Loucy (cell line): ENCODE results near the gene PLXNB1.

Experiments used
- EZH2phosphoT487 ChIP-seq: fragments of 200-600 bp; IDR thresholded peaks from 2 replicates; pipeline ENCODE4 v1.6.1; 2018; ENCODE audit warnings: antibody characterized with exemption, mild to moderate bottlenecking, moderate library complexity, borderline replicate concordance
- TF ChIP-seq, protein P1 (sequence below): fragments of 200-600 bp; sonication (generic); conservative IDR thresholded peaks from 2 replicates; pipeline ENCODE4 v1.5.1; 2014; ENCODE audit warnings: mild to moderate bottlenecking, antibody characterized with exemption, low read length

DNA sequence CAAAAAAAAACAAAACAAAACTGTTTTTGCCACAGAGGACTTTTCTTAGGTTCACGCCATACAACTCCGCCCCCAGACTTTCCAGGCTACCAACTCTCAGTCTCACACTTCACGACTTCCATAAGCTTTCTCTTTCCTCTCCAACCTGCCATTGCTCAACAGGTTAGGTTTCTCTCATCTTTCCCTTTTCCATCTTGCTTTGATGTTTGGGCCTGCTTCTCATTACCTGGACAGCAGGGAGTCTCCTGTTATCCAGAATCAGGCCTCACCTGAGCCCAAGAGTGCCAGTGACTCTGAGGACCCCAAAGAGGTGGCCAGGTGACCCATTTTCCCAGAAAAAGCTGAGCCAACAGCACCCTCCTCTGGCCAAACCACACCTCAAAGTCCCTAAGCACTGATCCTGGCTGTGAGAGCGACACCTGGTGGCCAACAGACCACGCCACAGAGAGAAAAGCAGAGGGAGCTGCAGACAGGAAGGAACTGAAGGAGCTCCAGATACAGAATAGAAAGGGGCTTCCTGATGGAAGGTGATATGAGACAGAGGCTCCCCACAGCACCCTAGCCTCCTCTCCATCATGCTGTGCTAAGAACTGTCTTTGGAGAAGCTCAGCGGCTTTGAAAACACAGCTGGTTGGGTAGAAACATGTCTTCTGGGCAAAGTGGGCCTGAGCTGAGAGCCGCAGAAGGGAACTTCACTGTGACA is 6.0 kb upstream of the PLXNB1 start:
- TF ChIP-seq, protein P1, sequence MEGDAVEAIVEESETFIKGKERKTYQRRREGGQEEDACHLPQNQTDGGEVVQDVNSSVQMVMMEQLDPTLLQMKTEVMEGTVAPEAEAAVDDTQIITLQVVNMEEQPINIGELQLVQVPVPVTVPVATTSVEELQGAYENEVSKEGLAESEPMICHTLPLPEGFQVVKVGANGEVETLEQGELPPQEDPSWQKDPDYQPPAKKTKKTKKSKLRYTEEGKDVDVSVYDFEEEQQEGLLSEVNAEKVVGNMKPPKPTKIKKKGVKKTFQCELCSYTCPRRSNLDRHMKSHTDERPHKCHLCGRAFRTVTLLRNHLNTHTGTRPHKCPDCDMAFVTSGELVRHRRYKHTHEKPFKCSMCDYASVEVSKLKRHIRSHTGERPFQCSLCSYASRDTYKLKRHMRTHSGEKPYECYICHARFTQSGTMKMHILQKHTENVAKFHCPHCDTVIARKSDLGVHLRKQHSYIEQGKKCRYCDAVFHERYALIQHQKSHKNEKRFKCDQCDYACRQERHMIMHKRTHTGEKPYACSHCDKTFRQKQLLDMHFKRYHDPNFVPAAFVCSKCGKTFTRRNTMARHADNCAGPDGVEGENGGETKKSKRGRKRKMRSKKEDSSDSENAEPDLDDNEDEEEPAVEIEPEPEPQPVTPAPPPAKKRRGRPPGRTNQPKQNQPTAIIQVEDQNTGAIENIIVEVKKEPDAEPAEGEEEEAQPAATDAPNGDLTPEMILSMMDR: peak; percentile 100
- no peak for TF ChIP-seq EZH2phosphoT487
